GM23338 (cell line): Measurements from ENCODE around the gene ESRRA.

Experiments
- CTCF ChIP-seq, 2 experiments: fragments of 200-600 bp in 1 of 2; sonication (generic) in 1 of 2; conservative IDR thresholded peaks; 2 replicates each; pipeline versions ENCODE4 v1.5.1 to v1.6.1; 2016 to 2017; ENCODE audit warnings: antibody characterized with exemption in 2 of 2, low read depth in 2 of 2, mild to moderate bottlenecking in 2 of 2, moderate library complexity in 1 of 2
- EZH2phosphoT487 ChIP-seq: fragments of 200-600 bp; sonication (generic); IDR thresholded peaks from one replicate; pipeline ENCODE4 v1.8.1; 2018; ENCODE audit warnings: antibody characterized with exemption; ENCODE audit not compliant: unreplicated experiment
- NANOG ChIP-seq: IDR thresholded peaks from 2 replicates; pipeline ENCODE4 v1.6.1; 2016; ENCODE audit warnings: antibody characterized with exemption, borderline replicate concordance
- POLR2AphosphoS5 ChIP-seq: IDR thresholded peaks from 2 replicates; pipeline ENCODE4 v1.6.1; 2016; ENCODE audit warnings: antibody characterized with exemption, low read depth

DNA sequence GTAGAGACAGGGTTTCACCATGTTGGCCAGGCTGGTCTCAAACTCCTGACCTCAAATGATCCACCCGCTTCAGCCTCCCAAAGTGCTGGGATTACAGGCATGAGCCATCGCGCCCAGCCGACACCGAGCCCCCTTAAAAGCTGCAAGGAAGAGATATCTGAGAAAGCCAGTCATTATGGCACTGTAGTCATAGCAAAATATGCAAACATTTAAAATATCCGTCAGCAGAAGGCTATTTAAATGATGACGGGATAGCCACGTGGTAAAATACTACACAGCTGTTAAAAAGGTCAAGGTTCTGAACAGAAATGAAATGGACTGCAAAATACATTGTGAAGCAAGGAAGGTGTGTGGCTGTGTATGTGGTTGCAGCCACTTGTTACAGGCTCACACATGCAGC, 28.2 kb downstream of the ESRRA start:
- TF ChIP-seq CTCF (conservative IDR thresholded peaks at IDR 0.05; ENCODE audit: low read depth in 2 of 2): no peak
- TF ChIP-seq EZH2phosphoT487: no peak
- TF ChIP-seq POLR2AphosphoS5: no peak
- TF ChIP-seq NANOG: no peak
